Naive B cell (primary cell): ENCODE data around the gene CLCN2. TPM values are rescaled to one million over a fixed set of nuclear protein-coding genes. Genes with fewer than 3 reads are reported as not detected.

Source experiments
- ATAC-seq, 2 donors: fragments of 150-1000 bp; cut with Tn5 transposase; 2 replicates each; pipeline ENCODE4 v1.10.0; 2021; ENCODE audit warnings: low read depth in 2 of 2, mild to moderate bottlenecking in 2 of 2, moderate library complexity in 2 of 2
- DNase-seq: peaks from one replicate; pipeline ENCODE4 v3.0.0; 2022
- H3K27ac Mint-ChIP-seq, 6 donors: one replicate each; pipeline ENCODE4 v1.8.0; 2020 to 2022; ENCODE audit warnings: mild to moderate bottlenecking in 6 of 6, mixed read lengths in 6 of 6, moderate library complexity in 5 of 6, inconsistent platforms in 2 of 6
- H3K27me3 Mint-ChIP-seq, 3 donors: one replicate each; pipeline ENCODE4 v1.8.0; 2021 to 2022; ENCODE audit warnings: mixed read lengths in 3 of 3, mild to moderate bottlenecking in 1 of 3
- H3K36me3 Mint-ChIP-seq, 2 donors: one replicate each; pipeline ENCODE4 v1.8.0; 2020 to 2022; ENCODE audit warnings: mixed read lengths in 2 of 2, inconsistent platforms in 1 of 2, mild to moderate bottlenecking in 1 of 2
- H3K4me1 Mint-ChIP-seq, 3 donors: one replicate each; pipeline ENCODE4 v1.8.0; 2020 to 2022; ENCODE audit warnings: mixed read lengths in 3 of 3, inconsistent platforms in 1 of 3, mild to moderate bottlenecking in 1 of 3, moderate library complexity in 1 of 3
- H3K4me3 Mint-ChIP-seq, 8 donors: one replicate each; pipeline ENCODE4 v1.8.0; 2020 to 2022; ENCODE audit warnings: mild to moderate bottlenecking in 8 of 8, mixed read lengths in 8 of 8, moderate library complexity in 8 of 8, inconsistent platforms in 2 of 8
- H3K9me3 Mint-ChIP-seq, 7 donors: one replicate each; pipeline ENCODE4 v1.8.0; 2020 to 2022; ENCODE audit warnings: mixed read lengths in 7 of 7, mild to moderate bottlenecking in 5 of 7, inconsistent platforms in 2 of 7, moderate library complexity in 1 of 7
- polyA plus RNA-seq, 6 donors: library from polyadenylated mRNA; unstranded; fragments of 300-500 nt; fragmentation: Illumina TruSeq; gene quantifications; one replicate each; pipeline ENCODE4 v1.2.3, GENCODE V29; 2021; ENCODE audit warnings: low read depth in 6 of 6

The CLCN2 gene
- polyA plus RNA-seq, 6 donors from 2014 or later: 0.35 to 1.8 (median 1.3) TPM; not detected in 2

GRCh38 chr3:184352897-184353545 is 8.4 kb downstream of the CLCN2 start:
- Mint-ChIP-seq H3K4me3 (no peak overlapping the region), H3K27ac (no peak overlapping the region), H3K4me1 (no peaks in the 10 kb centered on the region), H3K36me3 (no peaks in the 10 kb centered on the region), H3K27me3 (no peaks in the 10 kb centered on the region), H3K9me3 (no peaks in the 10 kb centered on the region)
- DNase-seq: no peak
- ATAC-seq: no peak

GRCh38 chr3:184352149-184352785 is 9.1 kb downstream of the CLCN2 start:
- H3K4me3 Mint-ChIP-seq: peak overlapping the region in 1 of 8 donors; percentile 29
- no peaks in the 10 kb centered on the region for H3K9me3 Mint-ChIP-seq
- DNase-seq (no peak), ATAC-seq (no peak)
- no peaks in the 10 kb centered on the region for H3K36me3 Mint-ChIP-seq
- H3K4me1 Mint-ChIP-seq: no peaks in the 10 kb centered on the region
- H3K27ac Mint-ChIP-seq: no peak overlapping the region
- H3K27me3 Mint-ChIP-seq: no peaks in the 10 kb centered on the region

- Mint-ChIP-seq H3K27me3 (no peaks in the 10 kb centered on the region), H3K4me3 (no peak overlapping the region), H3K36me3 (no peaks in the 10 kb centered on the region), H3K27ac (peak overlapping the region in 1 of 6 donors; percentile 30), H3K9me3 (no peaks in the 10 kb centered on the region), H3K4me1 (no peaks in the 10 kb centered on the region)
- ATAC-seq (no peak), DNase-seq (no peak)
These were observed 9.8 kb downstream of the CLCN2 start for GRCh38 chr3:184351511-184352148.

- no peaks in the 10 kb centered on the region for H3K9me3 Mint-ChIP-seq
- H3K36me3 Mint-ChIP-seq: no peaks in the 10 kb centered on the region
- H3K4me1 Mint-ChIP-seq: no peaks in the 10 kb centered on the region
- no peak overlapping the region for H3K27ac Mint-ChIP-seq
- DNase-seq (no peak), ATAC-seq (no peak)
- H3K27me3 Mint-ChIP-seq: no peaks in the 10 kb centered on the region
- no peak overlapping the region for H3K4me3 Mint-ChIP-seq
These were observed 10.8 kb downstream of the CLCN2 start for GRCh38 chr3:184350618-184351017.

GRCh38 chr3:184349563-184350470 is 11.6 kb downstream of the CLCN2 start:
- Mint-ChIP-seq H3K4me1 (peaks cover 0 to 4% (median 0%) of the 10 kb centered on the region in 3 donors), H3K4me3 (no peak overlapping the region), H3K9me3 (no peaks in the 10 kb centered on the region), H3K27ac (no peak overlapping the region), H3K36me3 (no peaks in the 10 kb centered on the region), H3K27me3 (no peaks in the 10 kb centered on the region)
- ATAC-seq (no peak), DNase-seq (no peak)

GRCh38 chr3:184348057-184348382 is 13.4 kb downstream of the CLCN2 start:
- no peaks in the 10 kb centered on the region for H3K27me3 Mint-ChIP-seq
- no peak for DNase-seq

GRCh38 chr3:184347321-184348056 is 13.9 kb downstream of the CLCN2 start:
- Mint-ChIP-seq H3K36me3 (peaks cover 0 to 4% of the 10 kb centered on the region in 2 donors), H3K9me3 (no peaks in the 10 kb centered on the region), H3K27ac (peak overlapping the region in 1 of 6 donors; percentile 62), H3K4me3 (no peak overlapping the region), H3K27me3 (no peaks in the 10 kb centered on the region), H3K4me1 (peaks cover 0 to 4% (median 0%) of the 10 kb centered on the region in 3 donors)
- ATAC-seq (no peak), DNase-seq (no peak)

More at GRCh38 chr3:184348057-184348382, 13.4 kb downstream of the CLCN2 start:
- Mint-ChIP-seq H3K36me3 (no peaks in the 10 kb centered on the region), H3K4me3 (no peak overlapping the region), H3K27ac (peak overlapping the region in 2 of 6 donors; percentile 20 to 62), H3K9me3 (no peaks in the 10 kb centered on the region), H3K4me1 (peaks cover 0 to 4% (median 0%) of the 10 kb centered on the region in 3 donors)
- no peak for ATAC-seq

- Mint-ChIP-seq H3K9me3 (no peaks in the 10 kb centered on the region), H3K36me3 (peaks cover 0 to 6% of the 10 kb centered on the region in 2 donors), H3K27me3 (no peaks in the 10 kb centered on the region), H3K27ac (no peak overlapping the region), H3K4me3 (no peak overlapping the region), H3K4me1 (peaks cover 0 to 4% (median 1%) of the 10 kb centered on the region in 3 donors)
- ATAC-seq (no peak), DNase-seq (no peak)
These were observed 14.8 kb downstream of the CLCN2 start for GRCh38 chr3:184346480-184347190.

GRCh38 chr3:184345317-184346144 is 15.9 kb downstream of the CLCN2 start:
- H3K27me3 Mint-ChIP-seq: no peaks in the 10 kb centered on the region
- peaks cover 0 to 7% (median 1%) of the 10 kb centered on the region in 3 donors for H3K4me1 Mint-ChIP-seq
- H3K36me3 Mint-ChIP-seq: peaks cover 0 to 6% of the 10 kb centered on the region in 2 donors
- no peaks in the 10 kb centered on the region for H3K9me3 Mint-ChIP-seq
- no peak for DNase-seq
- H3K27ac Mint-ChIP-seq: peak overlapping the region in 2 of 6 donors; percentile 16 to 60
- no peak overlapping the region for H3K4me3 Mint-ChIP-seq
- peak in 1 of 2 donors; percentile 36 for ATAC-seq

- H3K27me3 Mint-ChIP-seq: no peaks in the 10 kb centered on the region
- no peak overlapping the region for H3K27ac Mint-ChIP-seq
- no peaks in the 10 kb centered on the region for H3K9me3 Mint-ChIP-seq
- DNase-seq: no peak
- no peak for ATAC-seq
- H3K4me3 Mint-ChIP-seq: no peak overlapping the region
- H3K4me1 Mint-ChIP-seq: peaks cover 0 to 7% (median 1%) of the 10 kb centered on the region in 3 donors
- peaks cover 0 to 6% of the 10 kb centered on the region in 2 donors for H3K36me3 Mint-ChIP-seq
These were observed 16.7 kb downstream of the CLCN2 start for GRCh38 chr3:184344579-184345316.

GRCh38 chr3:184343200-184343876 is 18.1 kb downstream of the CLCN2 start:
- Mint-ChIP-seq H3K36me3 (peaks cover 0 to 6% of the 10 kb centered on the region in 2 donors), H3K27me3 (peaks cover 0 to 5% (median 0%) of the 10 kb centered on the region in 3 donors), H3K4me1 (peaks cover 5 to 7% (median 6%) of the 10 kb centered on the region in 3 donors), H3K27ac (peak overlapping the region in 1 of 6 donors; percentile 26), H3K9me3 (no peaks in the 10 kb centered on the region), H3K4me3 (no peak overlapping the region)
- ATAC-seq: no peak
- DNase-seq: no peak
